Caco-2 (cell line): ENCODE data around the gene UPB1. TPM values are rescaled to one million over a fixed set of nuclear protein-coding genes. Genes with fewer than 3 reads are reported as not detected.

ENCODE experiments used
- BruUV-seq: library from RNA; stranded (reverse); fragments of 400-500 nt; replicated peaks from 2 replicates; lab custom pipeline; 2021; lab: Mats Ljungman, UMichigan
- CTCF ChIA-PET: fragments of 300-600 bp; sonication (Branson Sonifier 250); formaldehyde crosslinking; loops from one replicate; lab custom pipeline; 2022; ENCODE audit warnings: antibody characterized with exemption; lab: Charles Lee
- POLR2A ChIA-PET: fragments of 300-600 bp; sonication (Branson Sonifier 250); formaldehyde crosslinking; loops from one replicate; lab custom pipeline; 2022; ENCODE audit warnings: antibody characterized with exemption; lab: Charles Lee
- DNase-seq, 2 experiments: peaks; one replicate each; pipeline versions ENCODE4 v3.0.0 to v3.0.0-alpha.2; 2020 to 2022
- H3K27me3 ChIP-seq: replicated peaks from 2 replicates; pipeline ENCODE4 v1.6.0; 2011; ENCODE audit warnings: low read length; ENCODE audit not compliant: control insufficient read depth, insufficient read depth
- H3K36me3 ChIP-seq: 2 replicates; pipeline ENCODE4 v1.5.1; 2011; ENCODE audit warnings: low read length; ENCODE audit not compliant: control insufficient read depth, insufficient read depth
- H3K4me1 ChIP-seq: fragments of 250-450 bp; sonication (Bioruptor Pico); 2 replicates; pipeline ENCODE4 v1.5.1; 2020; ENCODE audit warnings: mild to moderate bottlenecking
- H3K4me3 ChIP-seq: 2 replicates; pipeline ENCODE4 v1.5.1; 2011; ENCODE audit warnings: low read depth, mild to moderate bottlenecking, control low read depth, low read length
- H3K9me3 ChIP-seq: fragments of 250-450 bp; sonication (Bioruptor Pico); 2 replicates; pipeline ENCODE4 v1.5.1; 2020; ENCODE audit warnings: mild to moderate bottlenecking, moderate library complexity
- H3K27ac Mint-ChIP-seq: one replicate; pipeline ENCODE4 v1.8.0; 2022; ENCODE audit warnings: mixed read lengths; ENCODE audit not compliant: unreplicated experiment
- H3K27me3 Mint-ChIP-seq: one replicate; pipeline ENCODE4 v1.8.0; 2022; ENCODE audit warnings: mixed read lengths; ENCODE audit not compliant: insufficient read depth, unreplicated experiment
- H3K36me3 Mint-ChIP-seq: one replicate; pipeline ENCODE4 v1.8.0; 2022; ENCODE audit warnings: mild to moderate bottlenecking, mixed read lengths; ENCODE audit not compliant: insufficient read depth, unreplicated experiment
- H3K4me1 Mint-ChIP-seq: one replicate; pipeline ENCODE4 v1.8.0; 2022; ENCODE audit warnings: low read depth, mixed read lengths; ENCODE audit not compliant: unreplicated experiment
- H3K4me3 Mint-ChIP-seq: one replicate; pipeline ENCODE4 v1.8.0; 2022; ENCODE audit warnings: mild to moderate bottlenecking, moderate library complexity, mixed read lengths; ENCODE audit not compliant: unreplicated experiment
- H3K9me3 Mint-ChIP-seq: one replicate; pipeline ENCODE4 v1.8.0; 2022; ENCODE audit warnings: mixed read lengths; ENCODE audit not compliant: unreplicated experiment
- CTCF ChIP-seq, 2 experiments: fragments of 200-600 bp in 1 of 2; IDR thresholded peaks; 1 replicate in 1 of 2; 2 replicates in 1 of 2; pipeline versions ENCODE4 v1.5.1 to v1.8.0; 2011 to 2022; ENCODE audit warnings: antibody characterized with exemption in 1 of 2, control low read depth in 1 of 2, inconsistent platforms in 1 of 2, low read depth in 1 of 2, low read length in 1 of 2, mild to moderate bottlenecking in 1 of 2, moderate library complexity in 1 of 2; ENCODE audit not compliant: insufficient read depth in 1 of 2, severe bottlenecking in 1 of 2, unreplicated experiment in 1 of 2
- intact Hi-C: fragments of 100-400 bp; cut with micrococcal nuclease; formaldehyde crosslinking; loops from one replicate; pipeline ENCODE4 v1.10.0; 2022; ENCODE audit not compliant: unreplicated experiment
- total RNA-seq: library from RNA; stranded (reverse); gene quantifications from 2 replicates; pipeline ENCODE4 v1.2.3, GENCODE V29; 2022

The UPB1 gene
- total RNA-seq, 1 experiment from 2014 or later: 6.7 TPM

- peak in 1 of 2 experiments; percentile 13 for DNase-seq
- H3K9me3 ChIP-seq: no peaks in the 10 kb centered on the region
- Mint-ChIP-seq H3K27me3 (no peaks in the 10 kb centered on the region), H3K4me1 (peaks cover 63% of the 10 kb centered on the region), H3K27ac (peak overlapping the region; percentile 80), H3K36me3 (peaks cover 8% of the 10 kb centered on the region), H3K9me3 (no peaks in the 10 kb centered on the region), H3K4me3 (no peak overlapping the region)
- intact Hi-C loops: loop anchor here (2.0 kb wide), 2 partner anchors 65 to 75 kb away; no protein-coding TSS in a partner anchor
- no peak overlapping the region for H3K4me3 ChIP-seq
- CTCF ChIA-PET: interaction anchor here (1.1 to 3.5 kb wide), 2 partner anchors 18 to 21 kb away, joined by 3 to 21 read pairs; no protein-coding TSS in a partner anchor
- no peaks in the 10 kb centered on the region for H3K36me3 ChIP-seq
- peaks cover 94% of the 10 kb centered on the region for H3K4me1 ChIP-seq
- TF ChIP-seq CTCF (IDR thresholded peaks at IDR 0.05; ENCODE audit: insufficient read depth in 1 of 2, low read depth in 1 of 2, low read length in 1 of 2, severe bottlenecking in 1 of 2, unreplicated experiment in 1 of 2): no peak
- no peaks in the 10 kb centered on the region for H3K27me3 ChIP-seq
- POLR2A ChIA-PET: no interaction called here
- BruUV-seq: no TSS peak
Measured at GRCh38 chr22:24503843-24504338, 8.8 kb downstream of the UPB1 start.

- H3K4me3 Mint-ChIP-seq: no peak overlapping the region
- no peaks in the 10 kb centered on the region for H3K27me3 Mint-ChIP-seq
- BruUV-seq: no TSS peak
- Histone ChIP-seq H3K27me3 (no peaks in the 10 kb centered on the region), H3K4me1 (peaks cover 91% of the 10 kb centered on the region), H3K4me3 (no peak overlapping the region), H3K9me3 (no peaks in the 10 kb centered on the region), H3K36me3 (no peaks in the 10 kb centered on the region)
- no peak for TF ChIP-seq CTCF (IDR thresholded peaks at IDR 0.05; ENCODE audit: insufficient read depth in 1 of 2, low read depth in 1 of 2, low read length in 1 of 2, severe bottlenecking in 1 of 2, unreplicated experiment in 1 of 2)
- peak overlapping the region; percentile 77 for H3K27ac Mint-ChIP-seq
- intact Hi-C loops: no loop called here
- DNase-seq: no peak
- H3K4me1 Mint-ChIP-seq: peaks cover 64% of the 10 kb centered on the region
- H3K9me3 Mint-ChIP-seq: no peaks in the 10 kb centered on the region
- POLR2A ChIA-PET: no interaction called here
- CTCF ChIA-PET: interaction anchor here (1.1 to 3.5 kb wide), 2 partner anchors 17 to 24 kb away, joined by 9 to 21 read pairs; no protein-coding TSS in a partner anchor
- H3K36me3 Mint-ChIP-seq: peaks cover 8% of the 10 kb centered on the region
Measured at GRCh38 chr22:24504540-24504939, 9.4 kb downstream of the UPB1 start.

- no peaks in the 10 kb centered on the region for H3K9me3 Mint-ChIP-seq
- no peak for TF ChIP-seq CTCF (IDR thresholded peaks at IDR 0.05; ENCODE audit: insufficient read depth in 1 of 2, low read depth in 1 of 2, low read length in 1 of 2, severe bottlenecking in 1 of 2, unreplicated experiment in 1 of 2)
- ChIA-PET CTCF (interaction anchor here (1.1 to 3.5 kb wide), 3 partner anchors 17 to 83 kb away, joined by 9 to 21 read pairs (median 12); no protein-coding TSS in a partner anchor), POLR2A (no interaction called here)
- Histone ChIP-seq H3K36me3 (no peaks in the 10 kb centered on the region), H3K4me3 (no peak overlapping the region), H3K27me3 (no peaks in the 10 kb centered on the region), H3K4me1 (peaks cover 91% of the 10 kb centered on the region), H3K9me3 (no peaks in the 10 kb centered on the region)
- no TSS peak for BruUV-seq
- no peaks in the 10 kb centered on the region for H3K27me3 Mint-ChIP-seq
- peaks cover 8% of the 10 kb centered on the region for H3K36me3 Mint-ChIP-seq
- intact Hi-C loops: no loop called here
- peaks cover 67% of the 10 kb centered on the region for H3K4me1 Mint-ChIP-seq
- peak in 1 of 2 experiments; percentile 34 for DNase-seq
- H3K4me3 Mint-ChIP-seq: no peak overlapping the region
- H3K27ac Mint-ChIP-seq: peak overlapping the region; percentile 77
Measured at GRCh38 chr22:24504956-24505736, 10.0 kb downstream of the UPB1 start.
